HG03060 (cell line): Measurements from ENCODE around the gene SYCP3.

ENCODE experiments used
- ATAC-seq: cut with Tn5 transposase; IDR thresholded peaks from one replicate; pipeline ENCODE4 v1.9.1; 2021; ENCODE audit warnings: low read depth, moderate number of reproducible peaks; ENCODE audit not compliant: unreplicated experiment

SYCP3 gene

GRCh38 chr12:101719566-101719965 lies 19.7 kb downstream of the SYCP3 start:
- ATAC-seq = no peak

- no peak for ATAC-seq
Measured at GRCh38 chr12:101714877-101715444, 24.3 kb downstream of the SYCP3 start.

DNA sequence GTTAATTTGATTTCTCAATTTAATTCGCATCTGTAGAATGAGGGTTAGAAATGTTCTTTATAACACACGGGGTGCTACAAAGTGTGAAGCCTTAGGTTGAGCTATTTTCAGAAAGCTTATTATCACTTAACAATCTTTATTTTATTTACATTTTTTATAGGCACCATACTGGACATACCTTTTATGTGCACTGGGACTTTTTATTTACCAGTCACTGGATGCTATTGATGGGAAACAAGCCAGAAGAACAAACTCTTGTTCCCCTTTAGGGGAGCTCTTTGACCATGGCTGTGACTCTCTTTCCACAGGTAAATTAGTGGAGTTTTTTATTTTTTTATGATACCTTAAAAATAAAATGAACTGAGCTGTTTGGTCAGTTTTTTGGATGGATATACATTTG lies 25.3 kb downstream of the SYCP3 start:
- no peak for ATAC-seq

DNA sequence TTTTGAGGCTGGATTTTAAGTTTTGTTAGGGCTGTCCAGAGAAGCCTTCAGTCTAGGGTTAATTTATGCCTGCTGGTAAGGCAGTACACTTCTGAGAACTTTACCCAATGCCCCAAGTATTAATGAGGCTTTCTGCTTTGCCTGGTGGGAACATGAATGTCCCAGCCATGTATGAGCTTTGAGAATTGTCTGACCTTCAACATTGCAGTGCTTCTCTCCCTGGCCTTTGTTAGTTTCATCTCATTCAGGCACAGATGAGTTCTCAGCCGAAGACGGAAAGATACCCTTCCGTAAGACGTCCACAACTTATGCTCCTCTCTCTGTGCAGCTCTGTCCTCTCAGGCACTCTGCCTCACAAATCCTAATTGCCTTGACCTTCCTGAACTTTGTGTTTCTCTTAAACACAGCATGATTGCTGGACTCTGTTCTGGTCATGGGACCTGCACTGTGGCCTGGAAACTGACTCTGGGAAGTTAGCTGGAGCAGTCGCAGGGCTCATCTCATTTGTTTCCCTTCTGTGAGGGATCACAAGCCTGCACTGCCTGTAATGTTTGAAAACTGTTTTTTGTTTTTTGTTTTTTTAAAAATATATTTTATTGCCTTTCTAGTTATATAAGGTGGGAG lies 26.1 kb downstream of the SYCP3 start:
- no peak for ATAC-seq

DNA sequence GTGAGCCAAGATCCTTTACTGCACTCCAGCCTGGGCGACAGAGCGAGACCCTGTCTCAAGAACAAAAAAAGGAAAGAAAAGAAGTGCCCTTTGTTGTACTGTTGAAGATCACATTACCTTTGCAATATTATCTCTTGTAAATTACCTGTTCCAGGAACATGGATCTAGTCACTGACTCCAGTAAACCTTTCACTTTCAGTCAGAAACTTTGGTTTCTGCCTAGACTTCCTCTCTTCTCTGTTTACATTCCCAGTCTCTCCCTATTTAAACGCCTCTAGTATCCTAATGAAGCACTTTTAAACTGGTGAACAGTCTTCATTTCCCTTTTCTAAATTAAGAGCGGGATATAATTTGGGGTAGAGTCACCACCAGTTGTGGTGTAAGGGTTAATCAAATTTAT lies 29.0 kb downstream of the SYCP3 start:
- no peak for ATAC-seq

DNA sequence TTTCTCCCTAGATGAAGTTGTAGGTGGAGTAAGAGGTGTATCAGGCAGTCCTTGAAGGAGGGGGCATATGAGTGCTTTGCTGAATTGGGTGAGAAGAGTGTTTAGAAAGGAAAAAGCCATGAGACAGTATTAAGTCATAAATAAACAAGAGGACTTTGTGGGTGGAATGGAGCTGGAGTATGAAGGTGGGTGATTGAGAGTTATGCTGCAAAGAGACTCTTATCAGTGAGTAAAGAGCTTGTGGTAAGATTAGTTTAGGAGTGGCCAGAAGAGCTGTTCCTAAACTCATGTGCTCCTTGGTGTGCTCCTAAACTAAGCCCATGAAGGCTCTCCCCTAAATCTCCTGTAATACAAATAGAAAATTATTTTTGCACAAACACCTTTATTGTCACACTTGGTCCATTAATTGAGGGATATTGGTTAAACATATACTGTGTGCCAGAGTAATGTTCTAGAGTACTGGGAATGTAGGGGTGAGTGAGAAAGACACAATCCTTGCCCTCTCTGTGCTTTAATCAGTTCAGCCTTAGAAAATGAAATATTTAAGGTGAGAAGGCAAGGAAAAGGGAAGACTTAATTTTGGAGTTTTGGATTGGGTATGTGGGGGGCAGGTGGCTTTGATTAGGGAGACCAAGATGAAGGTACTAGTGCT lies 32.0 kb downstream of the SYCP3 start:
- no peak for ATAC-seq

- no peak for ATAC-seq
Measured at GRCh38 chr12:101706403-101706802, 32.9 kb downstream of the SYCP3 start.

DNA sequence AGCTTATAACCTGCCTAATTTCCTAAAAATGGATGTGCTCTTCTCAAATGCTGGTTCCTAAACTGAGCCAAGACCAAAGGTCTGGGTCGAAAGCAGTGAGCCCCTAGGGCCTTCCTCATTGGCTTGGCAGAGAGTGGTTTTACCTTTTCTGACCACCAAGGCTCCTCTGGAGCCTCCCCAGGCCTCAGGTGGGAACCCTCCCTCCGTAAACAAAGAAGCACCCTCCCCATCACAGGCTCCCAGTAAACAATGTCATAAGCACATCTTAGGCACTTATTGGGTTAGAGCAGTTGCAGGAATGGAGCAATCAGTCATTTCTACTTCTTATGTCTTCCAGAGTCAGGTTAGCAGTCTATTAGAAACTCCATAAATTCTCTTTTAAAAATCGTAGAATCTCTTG lies 35.8 kb downstream of the SYCP3 start:
- no peak for ATAC-seq

- ATAC-seq = no peak
Measured at GRCh38 chr12:101700299-101700820, 38.9 kb downstream of the SYCP3 start.

DNA sequence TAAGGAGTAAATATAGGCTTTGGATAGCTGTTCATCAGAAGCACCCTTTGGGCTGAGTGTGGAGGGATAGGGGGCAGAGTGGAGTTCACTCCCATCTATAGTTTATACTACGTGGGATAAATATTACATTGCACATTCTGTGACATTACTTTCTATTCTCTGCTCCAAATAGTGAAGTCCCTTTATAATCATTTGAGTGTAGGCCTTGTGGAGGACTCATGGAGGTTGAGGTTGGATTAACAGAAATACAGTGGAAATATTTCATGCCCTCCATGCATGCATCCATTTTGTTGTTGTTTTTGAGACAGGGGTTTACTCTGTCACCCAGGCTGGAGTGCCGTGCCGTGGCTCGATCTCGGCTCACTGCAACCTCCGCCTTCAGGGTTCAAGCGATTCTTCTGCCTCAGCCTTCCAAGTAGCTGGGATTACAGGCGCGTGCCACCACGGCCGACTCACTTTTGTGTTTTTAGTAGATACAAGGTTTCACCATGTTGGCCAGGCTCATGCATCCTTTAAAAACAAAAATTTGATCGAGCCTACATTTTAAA lies 40.4 kb downstream of the SYCP3 start:
- no peak for ATAC-seq

- ATAC-seq = no peak
Measured at GRCh38 chr12:101697930-101698799, 41.1 kb downstream of the SYCP3 start.

DNA sequence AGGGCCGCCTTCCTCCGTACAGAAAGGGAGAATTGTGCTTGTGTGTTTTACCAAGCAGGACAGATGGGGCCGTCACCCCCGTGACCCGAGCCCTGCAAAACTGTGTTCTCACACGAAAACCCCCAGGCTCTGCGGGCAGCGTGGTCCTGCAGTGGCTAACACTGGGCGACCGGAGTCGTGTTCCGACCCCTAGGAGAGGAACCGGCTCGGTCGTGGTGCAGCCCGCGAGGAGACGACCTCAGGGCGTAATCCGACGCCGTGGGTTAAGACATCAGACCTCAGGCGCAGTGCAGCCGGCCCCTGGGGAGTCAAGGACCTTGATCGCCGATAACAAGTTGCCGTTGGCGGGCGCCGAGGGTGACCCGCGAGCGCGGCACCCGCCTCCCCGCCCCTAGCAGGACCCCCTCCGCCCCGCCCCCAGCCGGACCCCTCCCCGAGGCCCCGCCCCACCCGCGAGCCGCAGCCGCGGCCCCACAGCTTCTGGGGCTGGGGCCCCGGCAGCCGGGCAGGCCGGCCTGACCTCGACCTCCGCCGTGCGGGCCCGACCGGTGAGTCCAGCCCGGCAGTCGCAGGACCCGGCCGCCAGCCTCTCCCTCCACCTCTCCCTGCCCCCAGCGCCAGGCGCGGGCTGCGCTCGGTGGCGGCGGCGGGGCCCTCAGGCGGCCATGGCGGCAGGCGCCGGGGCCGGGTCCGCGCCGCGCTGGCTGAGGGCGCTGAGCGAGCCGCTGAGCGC lies 41.9 kb downstream of the SYCP3 start, which contains the start of gene CHPT1:
Gene CHPT1, plus strand, starts transcription at position 444 of the 733 bp plus-strand sequence. Its CDS starts 222 bp downstream, at position 666.
- no peak for ATAC-seq

DNA sequence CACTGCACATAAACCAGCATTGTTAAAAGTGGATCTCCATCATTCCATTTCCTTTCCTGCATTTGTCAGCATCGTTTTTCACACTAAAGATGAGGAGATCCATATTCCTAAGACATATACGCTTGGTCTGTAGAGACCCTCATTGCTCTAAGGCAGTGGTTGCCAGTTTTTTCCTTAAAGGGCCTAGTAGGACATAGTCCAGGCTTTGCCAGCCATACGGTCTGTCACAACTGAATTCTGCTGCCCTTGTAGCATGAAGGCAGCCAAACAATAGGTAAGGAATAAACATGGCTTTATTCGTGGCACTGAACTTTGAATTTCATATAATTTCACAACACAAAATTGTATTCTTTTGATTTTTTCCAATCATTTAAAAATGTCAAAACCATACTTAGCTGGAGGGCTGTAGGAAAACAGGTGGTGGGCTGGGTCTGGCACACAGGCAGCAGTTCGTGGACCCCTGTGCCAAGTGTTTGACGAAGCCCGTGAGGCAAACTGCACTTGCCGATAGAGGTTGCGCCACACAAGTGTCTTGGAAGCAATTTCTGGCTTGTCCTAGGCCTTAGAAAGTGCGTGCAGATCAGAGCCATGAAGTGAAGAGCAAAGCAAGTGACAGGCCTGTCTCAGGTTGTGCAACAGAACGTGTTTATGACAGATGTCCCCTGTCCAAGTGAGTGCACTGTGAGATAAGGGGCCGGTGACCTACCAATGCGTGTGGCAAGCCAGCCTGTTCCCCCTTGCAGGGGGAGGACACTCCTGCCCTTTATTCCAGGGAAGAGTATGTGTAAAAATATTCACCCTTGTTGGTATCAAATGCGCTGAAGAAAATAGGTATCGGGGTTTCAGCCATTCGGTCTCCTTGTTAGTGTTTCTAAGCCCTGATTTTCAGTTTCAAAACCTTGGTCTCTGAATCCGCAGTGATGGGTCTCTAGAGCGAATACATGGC lies 42.7 kb downstream of the SYCP3 start:
- no peak for ATAC-seq

DNA sequence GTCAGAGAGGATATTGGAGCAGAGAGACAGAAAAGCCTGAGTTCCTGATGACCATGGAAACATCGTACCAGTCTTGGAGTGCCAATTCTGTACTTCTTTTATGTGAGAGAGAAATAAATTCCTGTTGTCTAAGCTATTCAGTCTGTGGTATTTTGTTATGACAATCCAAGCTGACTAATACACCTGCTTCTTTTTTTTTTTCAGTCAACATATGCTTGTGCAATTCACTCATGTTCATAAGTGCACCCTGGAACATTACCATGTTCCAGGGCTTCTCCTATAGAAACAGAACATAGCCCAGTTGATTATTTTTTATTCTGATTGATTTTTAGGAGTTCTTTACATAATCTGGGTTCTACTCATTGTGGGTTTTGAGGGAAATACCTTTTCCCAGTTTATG lies 43.6 kb downstream of the SYCP3 start:
- no peak for ATAC-seq

DNA sequence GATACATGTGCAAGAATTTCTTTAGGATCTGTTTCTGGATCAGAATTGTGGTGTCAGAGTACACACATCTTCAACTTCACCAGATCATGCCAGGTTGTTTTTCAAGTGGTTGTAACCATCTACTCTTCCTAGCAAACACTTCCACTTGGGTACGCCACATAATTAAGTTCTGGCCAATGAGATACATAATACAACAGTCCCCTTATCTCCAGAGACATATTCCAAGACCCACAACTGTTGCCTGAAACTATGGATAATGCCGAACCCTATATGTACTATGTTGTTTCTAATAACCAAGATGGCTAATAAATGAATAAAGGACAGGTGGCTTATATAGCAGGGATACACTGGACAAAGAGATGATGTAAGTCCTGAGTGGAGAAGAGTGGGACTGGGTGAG lies 44.3 kb downstream of the SYCP3 start:
- ATAC-seq = no peak

GRCh38 chr12:101694297-101694848 lies 44.9 kb downstream of the SYCP3 start:
- no peak for ATAC-seq

GRCh38 chr12:101691503-101692096 lies 47.7 kb downstream of the SYCP3 start:
- no peak for ATAC-seq

DNA sequence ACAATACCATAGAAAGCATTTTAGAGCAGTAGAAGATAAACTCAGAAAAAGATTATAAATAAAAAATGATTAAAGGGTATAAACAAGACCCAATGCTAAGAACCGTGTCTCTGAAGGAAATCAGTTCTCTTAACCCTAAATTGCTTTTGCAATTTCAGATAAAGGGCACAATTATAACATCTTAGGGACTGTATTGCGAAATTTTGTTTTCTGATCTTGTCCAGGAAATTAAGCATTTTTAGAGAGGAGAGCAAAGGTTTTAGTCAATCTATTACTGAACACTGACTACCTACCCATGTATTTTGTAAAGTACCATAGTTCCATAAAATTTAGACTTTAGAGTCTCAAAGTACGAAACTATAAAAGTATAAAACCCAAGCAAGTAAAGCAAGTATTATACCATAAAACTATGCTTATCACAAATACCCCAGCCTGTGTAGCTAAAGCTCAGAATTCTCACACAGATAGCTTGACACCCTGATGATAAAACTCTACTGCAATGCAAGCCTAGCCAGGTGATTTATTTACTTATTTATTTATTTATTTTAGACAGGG lies 48.6 kb downstream of the SYCP3 start:
- ATAC-seq = no peak
